Lower leg skin (tissue), 4 donors: Measurements from ENCODE around the gene DHDH. TPM values are rescaled to one million over a fixed set of nuclear protein-coding genes. Genes with fewer than 3 reads are reported as not detected.

Experiments used
- DNase-seq, 2 donors: peaks; one replicate each; pipeline ENCODE4 v3.0.0-alpha.2; 2019; ENCODE audit warnings: low spot score in 2 of 2
- H3K4me3 ChIP-seq: fragments of 200-600 bp; sonication (generic); 2 replicates; pipeline ENCODE4 v1.5.1; 2017; ENCODE audit warnings: mild to moderate bottlenecking, low read depth; ENCODE audit not compliant: poor library complexity, severe bottlenecking
- POLR2A ChIP-seq, 2 donors: fragments of 450-650 bp; IDR thresholded peaks; one replicate each; pipeline ENCODE4 v1.6.1; 2016 to 2017; ENCODE audit warnings: antibody characterized with exemption in 2 of 2, mild to moderate bottlenecking in 1 of 2, moderate library complexity in 1 of 2
- whole genome bisulfite sequencing, 2 donors: methylation state at CpG; one replicate each; pipeline ENCODE4 v1.1.5; 2018; 5-methylcytosine and 5-hydroxymethylcytosine counted together
- intact Hi-C: fragments of 100-400 bp; cut with DNase I; formaldehyde crosslinking; loops from one replicate; pipeline ENCODE4 v1.15.0; 2023; ENCODE audit warnings: low total_unique reads
- total RNA-seq, 4 donors: library from RNA; depleted of rRNA; stranded (reverse); fragments of >200 nt; gene quantifications; one replicate each; pipeline ENCODE4 v1.1.0, GENCODE V29; 2016
- TF ChIP-seq, protein P1 (sequence below), 3 donors: fragments of 450-650 bp; IDR thresholded peaks; one replicate each; pipeline ENCODE4 v1.5.1; 2016; ENCODE audit warnings: antibody characterized with exemption in 3 of 3, mild to moderate bottlenecking in 3 of 3, moderate library complexity in 2 of 3

DHDH gene
- total RNA-seq, 4 donors from 2014 or later = not detected

DNA sequence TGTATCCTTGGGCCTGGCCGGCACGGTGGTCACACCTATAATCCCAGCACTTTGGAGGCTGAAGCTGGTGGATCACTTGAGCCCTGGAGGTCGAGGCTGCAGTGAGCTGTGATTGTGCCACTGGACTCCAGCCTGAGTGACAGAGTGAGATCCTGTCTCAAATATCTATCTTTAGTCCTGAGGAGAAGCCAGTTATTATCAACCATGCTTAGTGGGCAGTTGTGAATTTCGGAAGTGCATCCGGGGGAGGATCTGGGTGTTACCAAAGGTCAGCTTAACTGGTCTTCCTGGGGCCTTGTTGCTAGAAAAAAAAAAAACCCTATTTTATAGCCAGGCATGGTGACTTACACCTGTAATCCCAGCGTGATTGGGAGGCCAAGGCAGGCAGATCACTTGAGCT, 9.6 kb downstream of the DHDH start:
- no peak overlapping the region for H3K4me3 ChIP-seq
- no peak for DNase-seq
- intact Hi-C loops = no loop called here
- 91 to 95% methylated on average over 6 of the region's 6 CpGs for WGBS, 2 donors
- TF ChIP-seq, protein P1, sequence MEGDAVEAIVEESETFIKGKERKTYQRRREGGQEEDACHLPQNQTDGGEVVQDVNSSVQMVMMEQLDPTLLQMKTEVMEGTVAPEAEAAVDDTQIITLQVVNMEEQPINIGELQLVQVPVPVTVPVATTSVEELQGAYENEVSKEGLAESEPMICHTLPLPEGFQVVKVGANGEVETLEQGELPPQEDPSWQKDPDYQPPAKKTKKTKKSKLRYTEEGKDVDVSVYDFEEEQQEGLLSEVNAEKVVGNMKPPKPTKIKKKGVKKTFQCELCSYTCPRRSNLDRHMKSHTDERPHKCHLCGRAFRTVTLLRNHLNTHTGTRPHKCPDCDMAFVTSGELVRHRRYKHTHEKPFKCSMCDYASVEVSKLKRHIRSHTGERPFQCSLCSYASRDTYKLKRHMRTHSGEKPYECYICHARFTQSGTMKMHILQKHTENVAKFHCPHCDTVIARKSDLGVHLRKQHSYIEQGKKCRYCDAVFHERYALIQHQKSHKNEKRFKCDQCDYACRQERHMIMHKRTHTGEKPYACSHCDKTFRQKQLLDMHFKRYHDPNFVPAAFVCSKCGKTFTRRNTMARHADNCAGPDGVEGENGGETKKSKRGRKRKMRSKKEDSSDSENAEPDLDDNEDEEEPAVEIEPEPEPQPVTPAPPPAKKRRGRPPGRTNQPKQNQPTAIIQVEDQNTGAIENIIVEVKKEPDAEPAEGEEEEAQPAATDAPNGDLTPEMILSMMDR (IDR thresholded peaks at IDR 0.05) = no peak
- no peak for TF ChIP-seq POLR2A (IDR thresholded peaks at IDR 0.05)

GRCh38 chr19:48945415-48945814, 11.9 kb downstream of the DHDH start:
- TF ChIP-seq POLR2A (IDR thresholded peaks at IDR 0.05) = no peak
- TF ChIP-seq, protein P1 (IDR thresholded peaks at IDR 0.05) = no peak
- no peak overlapping the region for H3K4me3 ChIP-seq
- WGBS, 2 donors = 88 to 92% methylated on average over 5 of the region's 5 CpGs
- DNase-seq = no peak
- intact Hi-C loops = no loop called here

GRCh38 chr19:48945817-48946216, 12.3 kb downstream of the DHDH start:
- no peak for DNase-seq
- intact Hi-C loops = no loop called here
- no peak for TF ChIP-seq POLR2A (IDR thresholded peaks at IDR 0.05)
- TF ChIP-seq, protein P1 (IDR thresholded peaks at IDR 0.05) = no peak
- no peak overlapping the region for H3K4me3 ChIP-seq
- 74 to 83% methylated on average over 2 of the region's 2 CpGs for WGBS, 2 donors

DNA sequence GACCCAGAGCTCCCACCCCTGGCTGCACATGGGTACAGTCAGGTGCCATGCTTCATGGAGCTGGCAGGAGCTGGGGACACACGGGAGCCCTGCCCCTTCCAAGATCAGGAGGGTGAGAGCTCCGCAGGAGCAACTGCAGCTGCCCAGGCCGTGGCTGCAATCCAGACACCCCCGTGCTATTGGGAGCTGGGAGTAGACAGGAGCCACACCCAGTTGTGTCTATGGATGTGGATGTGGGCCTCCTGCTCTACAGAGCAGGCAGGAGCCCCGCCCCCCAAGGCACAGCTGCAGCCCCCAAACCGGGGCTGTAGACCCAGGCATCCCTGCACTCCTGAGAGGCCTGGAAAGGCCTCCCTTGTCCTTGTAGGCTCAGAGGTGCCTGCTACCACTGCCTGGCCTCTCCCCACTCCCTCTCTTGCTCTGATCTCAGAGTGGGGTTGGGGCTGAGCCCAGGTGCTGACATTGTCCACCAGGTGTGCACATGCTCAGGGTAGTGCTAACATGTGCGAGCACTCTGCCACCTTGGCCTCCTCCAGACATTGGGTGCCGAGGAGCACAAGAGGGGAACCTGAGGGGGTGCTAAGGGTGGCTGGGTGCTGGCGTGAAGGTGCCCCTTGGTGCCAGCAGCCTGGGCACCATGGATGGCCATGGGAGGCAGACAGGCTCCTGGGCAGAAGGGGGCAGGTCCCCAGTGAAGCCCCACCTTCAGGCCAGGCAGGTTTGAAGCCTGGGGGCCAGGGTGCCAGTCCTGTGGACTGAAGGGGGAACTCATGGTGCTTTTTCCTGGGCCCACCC, 13.2 kb downstream of the DHDH start:
- no peak for DNase-seq
- TF ChIP-seq, protein P1 (IDR thresholded peaks at IDR 0.05) = no peak
- TF ChIP-seq POLR2A (IDR thresholded peaks at IDR 0.05) = no peak
- WGBS, 2 donors = 54 to 79% methylated on average over 5 to 8 of the region's 9 CpGs
- intact Hi-C loops = no loop called here
- H3K4me3 ChIP-seq = no peak overlapping the region

- TF ChIP-seq, protein P1 (IDR thresholded peaks at IDR 0.05) = no peak
- TF ChIP-seq POLR2A (IDR thresholded peaks at IDR 0.05) = no peak
- intact Hi-C loops = no loop called here
- H3K4me3 ChIP-seq = no peak overlapping the region
- WGBS, 2 donors = 91 to 96% methylated on average over 3 of the region's 3 CpGs
- no peak for DNase-seq
Observed at GRCh38 chr19:48947258-48947542, 13.7 kb downstream of the DHDH start.

- DNase-seq = no peak
- intact Hi-C loops = no loop called here
- no peak for TF ChIP-seq POLR2A (IDR thresholded peaks at IDR 0.05)
- TF ChIP-seq, protein P1 (IDR thresholded peaks at IDR 0.05) = no peak
- H3K4me3 ChIP-seq = no peak overlapping the region
- WGBS, 2 donors = 57 to 75% methylated on average over 3 of the region's 3 CpGs
Observed at GRCh38 chr19:48950159-48950558, 16.7 kb downstream of the DHDH start.
